CD8-positive, alpha-beta memory T cell (primary cell): ENCODE measurements around the gene PTH2. TPM values are rescaled to one million over a fixed set of nuclear protein-coding genes. Genes with fewer than 3 reads are reported as not detected.
"Not testable (repeated sequence)": the region's sequence is repeated elsewhere in the genome, so short reads cannot be mapped to it uniquely, and the experiment has no call there.

Experiments used
- CTCF ChIA-PET: fragments of 350-600 bp; sonication (Branson Sonifier 250); formaldehyde crosslinking; loops from one replicate; lab custom pipeline; 2021; ENCODE audit warnings: antibody characterized with exemption; lab: Charles Lee
- POLR2A ChIA-PET: fragments of 350-600 bp; sonication (Branson Sonifier 250); formaldehyde crosslinking; loops from one replicate; lab custom pipeline; 2021; ENCODE audit warnings: antibody characterized with exemption; lab: Charles Lee
- DNase-seq, 5 donors: peaks; one replicate each; pipeline versions ENCODE4 v3.0.0 to v3.0.0-alpha.2; 2020 to 2022; ENCODE audit warnings: mixed read lengths in 1 of 5
- H3K27ac ChIP-seq: one replicate; pipeline ENCODE4 v1.7.0; 2013; ENCODE audit warnings: low read depth, mild to moderate bottlenecking, low read length, moderate library complexity
- H3K27me3 ChIP-seq: 2 replicates; pipeline ENCODE4 v1.7.0; 2013; ENCODE audit warnings: low read length, mild to moderate bottlenecking; ENCODE audit not compliant: insufficient read depth, poor library complexity, severe bottlenecking
- H3K36me3 ChIP-seq: 2 replicates; pipeline ENCODE4 v1.7.0; 2013; ENCODE audit warnings: mild to moderate bottlenecking, low read length, moderate library complexity; ENCODE audit not compliant: insufficient read depth
- H3K4me1 ChIP-seq: 2 replicates; pipeline ENCODE4 v1.7.0; 2013; ENCODE audit warnings: mild to moderate bottlenecking, low read length, moderate library complexity; ENCODE audit not compliant: insufficient read depth
- H3K4me3 ChIP-seq: 2 replicates; pipeline ENCODE4 v1.7.0; 2013; ENCODE audit warnings: mild to moderate bottlenecking, low read length
- H3K9me3 ChIP-seq: 2 replicates; pipeline ENCODE4 v1.7.0; 2013; ENCODE audit warnings: mild to moderate bottlenecking, low read length
- H3K27ac Mint-ChIP-seq, 8 donors: one replicate each; pipeline ENCODE4 v1.8.0; 2020 to 2021; ENCODE audit warnings: mixed read lengths in 8 of 8, mild to moderate bottlenecking in 6 of 8, inconsistent platforms in 3 of 8, moderate library complexity in 3 of 8
- H3K27me3 Mint-ChIP-seq, 2 donors: one replicate each; pipeline ENCODE4 v1.8.0; 2020 to 2021; ENCODE audit warnings: mixed read lengths in 2 of 2, mild to moderate bottlenecking in 1 of 2, moderate library complexity in 1 of 2
- H3K36me3 Mint-ChIP-seq, 3 donors: one replicate each; pipeline ENCODE4 v1.8.0; 2020 to 2021; ENCODE audit warnings: mixed read lengths in 3 of 3, inconsistent platforms in 1 of 3, mild to moderate bottlenecking in 1 of 3
- H3K4me1 Mint-ChIP-seq, 3 donors: one replicate each; pipeline ENCODE4 v1.8.0; 2020 to 2021; ENCODE audit warnings: mixed read lengths in 3 of 3, inconsistent platforms in 1 of 3, mild to moderate bottlenecking in 1 of 3
- H3K4me3 Mint-ChIP-seq, 7 donors: one replicate each; pipeline ENCODE4 v1.8.0; 2020 to 2021; ENCODE audit warnings: mixed read lengths in 7 of 7, mild to moderate bottlenecking in 6 of 7, moderate library complexity in 4 of 7, inconsistent platforms in 2 of 7
- H3K9me3 Mint-ChIP-seq, 5 donors: one replicate each; pipeline ENCODE4 v1.8.0; 2020 to 2022; ENCODE audit warnings: mixed read lengths in 5 of 5, mild to moderate bottlenecking in 3 of 5, moderate library complexity in 2 of 5, inconsistent platforms in 1 of 5
- polyA plus RNA-seq: library from polyadenylated mRNA; unstranded; fragments of 300-500 nt; fragmentation: Illumina TruSeq; gene quantifications from one replicate; pipeline ENCODE4 v1.2.3, GENCODE V29; 2021
- total RNA-seq, 2 experiments: library from RNA; stranded (reverse); gene quantifications; one replicate each; pipeline ENCODE4 v1.2.3, GENCODE V29; 2021

The PTH2 gene
- total and polyA plus RNA-seq, 3 experiments from 2014 or later = not detected

GRCh38 chr19:49448432-49448786, 25.2 kb upstream of the PTH2 start:
- H3K27ac Mint-ChIP-seq = peak overlapping the region in 7 of 8 donors; percentile 15 to 94 (median 53)
- H3K4me1 Mint-ChIP-seq = peaks cover 43 to 66% (median 44%) of the 10 kb centered on the region in 3 donors
- peak overlapping the region in 4 of 7 donors; percentile 14 to 55 (median 33) for H3K4me3 Mint-ChIP-seq
- no peak for DNase-seq
- peaks cover 8 to 59% (median 11%) of the 10 kb centered on the region in 3 donors for H3K36me3 Mint-ChIP-seq
- H3K9me3 Mint-ChIP-seq = no peaks in the 10 kb centered on the region
- Histone ChIP-seq H3K4me1 (peaks cover 41% of the 10 kb centered on the region), H3K27ac (no peak overlapping the region), H3K4me3 (no peak overlapping the region), H3K27me3 (no peaks in the 10 kb centered on the region), H3K36me3 (peaks cover 14% of the 10 kb centered on the region), H3K9me3 (no peaks in the 10 kb centered on the region)
- ChIA-PET CTCF (interaction anchor here (1.4 to 2.5 kb wide), 3 partner anchors 22 to 121 kb away, joined by 3 to 12 read pairs (median 5); no protein-coding TSS in a partner anchor), POLR2A (no interaction called here)
- no peaks in the 10 kb centered on the region for H3K27me3 Mint-ChIP-seq

GRCh38 chr19:49447485-49448431, 24.5 kb upstream of the PTH2 start:
- peak overlapping the region in 2 of 7 donors; percentile 14 to 33 for H3K4me3 Mint-ChIP-seq
- peaks cover 38% of the 10 kb centered on the region for H3K4me1 ChIP-seq
- DNase-seq = no peak

GRCh38 chr19:49445997-49446396, 22.8 kb upstream of the PTH2 start:
- Histone ChIP-seq H3K4me1 (peaks cover 37% of the 10 kb centered on the region), H3K4me3 (no peak overlapping the region), H3K9me3 (no peaks in the 10 kb centered on the region), H3K27me3 (peaks cover 14% of the 10 kb centered on the region), H3K27ac (no peak overlapping the region), H3K36me3 (peaks cover 14% of the 10 kb centered on the region)
- POLR2A ChIA-PET = interaction anchor here (0.8 to 1.0 kb wide), 2 partner anchors 24 to 28 kb away, joined by 3 read pairs; partner anchors contain the start of gene FLT3LG
- Mint-ChIP-seq H3K4me3 (peak overlapping the region in 1 of 7 donors; percentile 65), H3K36me3 (peaks cover 5 to 47% (median 6%) of the 10 kb centered on the region in 3 donors), H3K9me3 (no peaks in the 10 kb centered on the region), H3K4me1 (peaks cover 38 to 65% (median 42%) of the 10 kb centered on the region in 3 donors), H3K27me3 (peaks cover 13 to 14% of the 10 kb centered on the region in 2 donors), H3K27ac (peak overlapping the region in 3 of 8 donors; percentile 38 to 57 (median 56))
- CTCF ChIA-PET = interaction anchor here (1.5 to 2.6 kb wide), 5 partner anchors 8 to 54 kb away, joined by 3 to 17 read pairs (median 8); no protein-coding TSS in a partner anchor
- no peak for DNase-seq

More at GRCh38 chr19:49447485-49448431, 24.5 kb upstream of the PTH2 start:
- H3K36me3 ChIP-seq = peaks cover 14% of the 10 kb centered on the region
- H3K9me3 ChIP-seq = no peaks in the 10 kb centered on the region
- Mint-ChIP-seq H3K27ac (peak overlapping the region in 6 of 8 donors; percentile 15 to 94 (median 57)), H3K27me3 (peaks cover 0 to 2% of the 10 kb centered on the region in 2 donors), H3K36me3 (peaks cover 8 to 53% (median 11%) of the 10 kb centered on the region in 3 donors), H3K9me3 (no peaks in the 10 kb centered on the region), H3K4me1 (peaks cover 38 to 64% (median 39%) of the 10 kb centered on the region in 3 donors)
- ChIA-PET CTCF (interaction anchor here (1.4 to 2.5 kb wide), 3 partner anchors 23 to 122 kb away, joined by 3 to 12 read pairs (median 5); no protein-coding TSS in a partner anchor), POLR2A (interaction anchor here (0.6 kb wide), 2 partner anchors 52 to 108 kb away, joined by 3 to 9 read pairs; no protein-coding TSS in a partner anchor)
- H3K4me3 ChIP-seq = no peak overlapping the region
- no peaks in the 10 kb centered on the region for H3K27me3 ChIP-seq
- H3K27ac ChIP-seq = no peak overlapping the region

- peaks cover 30% of the 10 kb centered on the region for H3K27me3 ChIP-seq
- H3K4me3 ChIP-seq, H3K9me3 Mint-ChIP-seq, DNase-seq, H3K9me3 ChIP-seq, H3K27ac ChIP-seq: not testable (repeated sequence)
- Mint-ChIP-seq H3K27me3 (peaks cover 31 to 32% of the 10 kb centered on the region in 2 donors), H3K27ac (peak overlapping the region in 6 of 8 donors; percentile 74 to 93 (median 86)), H3K4me3 (peak overlapping the region; percentile 75 to 92 (median 84)), H3K36me3 (peaks cover 5 to 33% (median 7%) of the 10 kb centered on the region in 3 donors), H3K4me1 (peaks cover 34 to 55% (median 38%) of the 10 kb centered on the region in 3 donors)
- CTCF ChIA-PET = interaction anchor here (1.5 to 2.6 kb wide), 6 partner anchors 8 to 52 kb away, joined by 3 to 17 read pairs (median 8); no protein-coding TSS in a partner anchor
- peaks cover 12% of the 10 kb centered on the region for H3K36me3 ChIP-seq
- H3K4me1 ChIP-seq = peaks cover 27% of the 10 kb centered on the region
- POLR2A ChIA-PET = interaction anchor here (0.7 to 0.8 kb wide), 3 partner anchors 9 to 223 kb away, joined by 6 to 15 read pairs (median 6); no protein-coding TSS in a partner anchor
These were observed 21.0 kb upstream of the PTH2 start for GRCh38 chr19:49444100-49444700.

- Mint-ChIP-seq H3K4me1 (peaks cover 32 to 50% (median 37%) of the 10 kb centered on the region in 3 donors), H3K27me3 (peaks cover 37 to 39% of the 10 kb centered on the region in 2 donors), H3K36me3 (peaks cover 5 to 28% (median 7%) of the 10 kb centered on the region in 3 donors), H3K4me3 (peak overlapping the region; percentile 77 to 92 (median 84)), H3K27ac (peak overlapping the region; percentile 66 to 93 (median 86)), H3K9me3 (no peaks in the 10 kb centered on the region)
- peak overlapping the region; percentile 51 for H3K27ac ChIP-seq
- ChIA-PET POLR2A (no interaction called here), CTCF (interaction anchor here (0.6 to 4.8 kb wide), 7 partner anchors 9 to 54 kb away, joined by 3 to 28 read pairs (median 5); partner anchors contain the start of genes ALDH16A1 and FLT3LG)
- no peaks in the 10 kb centered on the region for H3K9me3 ChIP-seq
- peaks cover 5% of the 10 kb centered on the region for H3K36me3 ChIP-seq
- peak; percentile 88 to 96 (median 93) for DNase-seq
- H3K4me3 ChIP-seq = peak overlapping the region; percentile 69
- peaks cover 34% of the 10 kb centered on the region for H3K27me3 ChIP-seq
- H3K4me1 ChIP-seq = peaks cover 26% of the 10 kb centered on the region
These were observed 20.3 kb upstream of the PTH2 start for GRCh38 chr19:49443366-49444099.

- CTCF ChIA-PET = interaction anchor here (0.6 to 4.8 kb wide), 6 partner anchors 10 to 53 kb away, joined by 3 to 28 read pairs (median 4); partner anchors contain the start of genes ALDH16A1 and FLT3LG
- POLR2A ChIA-PET = no interaction called here
- no peaks in the 10 kb centered on the region for H3K9me3 Mint-ChIP-seq
- H3K36me3 Mint-ChIP-seq = peaks cover 0 to 22% (median 4%) of the 10 kb centered on the region in 3 donors
- Histone ChIP-seq H3K27ac (peak overlapping the region; percentile 51), H3K4me1 (peaks cover 20% of the 10 kb centered on the region), H3K27me3 (peaks cover 41% of the 10 kb centered on the region), H3K4me3 (peak overlapping the region; percentile 69), H3K9me3 (no peaks in the 10 kb centered on the region), H3K36me3 (no peaks in the 10 kb centered on the region)
- peaks cover 29 to 45% (median 35%) of the 10 kb centered on the region in 3 donors for H3K4me1 Mint-ChIP-seq
- H3K27ac Mint-ChIP-seq = peak overlapping the region in 5 of 8 donors; percentile 67 to 88 (median 84)
- peaks cover 44 to 45% of the 10 kb centered on the region in 2 donors for H3K27me3 Mint-ChIP-seq
- DNase-seq = peak in 3 of 5 donors; percentile 33 to 67 (median 51)
- H3K4me3 Mint-ChIP-seq = peak overlapping the region; percentile 77 to 92 (median 84)
These were observed 19.6 kb upstream of the PTH2 start for GRCh38 chr19:49442771-49443365.
